ENCODE results near the gene TADA2A.
A peak's percentile ranks its signal among the peaks of the same experiment; 100 is the strongest.

Gene TADA2A

DNA sequence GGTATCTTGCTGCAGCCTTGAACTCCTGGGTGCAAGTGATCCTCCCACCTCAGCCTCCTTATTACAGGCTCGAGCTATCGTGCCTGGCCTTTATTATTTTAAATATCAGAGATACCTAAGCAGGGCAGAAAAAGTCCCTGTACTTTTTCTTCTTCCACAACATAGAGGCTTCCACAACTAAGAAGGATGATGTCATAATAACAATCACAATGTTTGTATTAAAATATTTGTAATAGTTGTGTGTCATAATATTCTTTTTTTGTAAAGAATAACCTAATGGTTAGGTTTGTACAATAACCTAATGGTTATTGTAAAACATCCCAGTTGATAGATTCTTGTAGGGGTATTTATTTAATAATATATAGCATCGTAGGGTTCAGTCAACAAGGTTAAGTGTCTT lies 56.4 kb downstream of the TADA2A start:
- DNase-seq, result no peak

DNA sequence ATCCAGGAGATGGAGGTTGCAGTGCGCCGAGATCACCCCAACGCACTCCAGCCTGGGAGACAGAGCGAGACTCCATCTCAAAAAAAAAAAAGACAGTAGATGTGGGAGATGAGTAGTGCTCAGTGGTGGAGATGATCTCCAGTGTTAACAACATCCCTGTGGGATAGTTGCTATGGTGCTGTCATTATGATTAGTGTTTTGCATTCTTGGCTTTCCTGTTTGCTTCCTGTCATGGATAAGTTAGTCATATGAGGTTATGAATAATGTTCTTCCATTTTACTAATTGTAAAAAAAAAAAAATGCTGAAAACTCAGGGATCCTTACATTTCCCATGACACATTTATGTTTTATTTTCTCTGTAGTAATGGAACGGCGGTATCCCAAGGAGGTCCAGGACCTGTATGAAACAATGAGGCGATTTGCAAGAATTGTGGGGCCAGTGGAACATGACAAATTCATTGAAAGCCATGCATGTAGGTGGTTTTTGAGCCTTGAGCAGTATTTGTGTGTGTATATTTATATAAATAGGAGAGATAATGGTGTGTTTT lies 58.5 kb downstream of the TADA2A start:
- no peak for DNase-seq

DNA sequence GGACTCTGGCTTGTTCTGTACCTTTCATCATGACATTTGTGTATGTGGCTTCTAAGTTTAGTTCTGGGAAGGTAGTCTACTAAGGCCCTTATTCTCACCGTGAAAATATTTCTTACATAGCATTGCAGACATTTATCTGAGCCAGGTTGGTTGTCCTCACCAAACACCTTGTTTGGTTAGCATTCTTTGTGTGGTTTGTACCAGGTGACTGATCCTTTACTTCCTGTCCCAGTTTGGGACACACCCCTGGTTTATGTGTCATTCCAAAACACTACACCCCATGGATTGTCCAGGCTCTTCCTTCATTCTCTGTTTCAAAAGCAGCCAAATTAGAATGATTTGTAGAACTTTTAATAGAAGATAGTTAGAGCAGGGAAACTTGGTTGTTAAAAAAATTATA lies 59.8 kb downstream of the TADA2A start:
- no peak for DNase-seq

DNA sequence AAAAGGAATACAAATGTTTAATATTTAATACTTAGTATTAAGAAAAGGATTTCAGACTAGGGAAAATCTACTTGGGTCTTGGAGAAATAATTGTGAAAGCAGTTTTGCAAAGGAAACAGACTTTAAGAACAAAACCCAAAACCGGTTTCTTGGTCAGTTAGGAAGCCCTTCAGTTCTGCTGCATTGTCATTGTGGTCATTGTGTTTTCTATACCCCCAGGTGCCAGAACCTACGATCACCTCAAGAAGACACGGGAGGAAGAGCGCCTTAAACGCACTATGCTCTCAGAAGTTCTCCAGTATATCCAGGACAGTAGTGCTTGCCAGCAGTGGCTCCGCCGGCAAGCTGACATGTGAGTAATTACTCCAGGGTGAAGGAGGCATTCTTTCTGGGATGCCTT lies 63.5 kb downstream of the TADA2A start:
- no peak for DNase-seq

DNA sequence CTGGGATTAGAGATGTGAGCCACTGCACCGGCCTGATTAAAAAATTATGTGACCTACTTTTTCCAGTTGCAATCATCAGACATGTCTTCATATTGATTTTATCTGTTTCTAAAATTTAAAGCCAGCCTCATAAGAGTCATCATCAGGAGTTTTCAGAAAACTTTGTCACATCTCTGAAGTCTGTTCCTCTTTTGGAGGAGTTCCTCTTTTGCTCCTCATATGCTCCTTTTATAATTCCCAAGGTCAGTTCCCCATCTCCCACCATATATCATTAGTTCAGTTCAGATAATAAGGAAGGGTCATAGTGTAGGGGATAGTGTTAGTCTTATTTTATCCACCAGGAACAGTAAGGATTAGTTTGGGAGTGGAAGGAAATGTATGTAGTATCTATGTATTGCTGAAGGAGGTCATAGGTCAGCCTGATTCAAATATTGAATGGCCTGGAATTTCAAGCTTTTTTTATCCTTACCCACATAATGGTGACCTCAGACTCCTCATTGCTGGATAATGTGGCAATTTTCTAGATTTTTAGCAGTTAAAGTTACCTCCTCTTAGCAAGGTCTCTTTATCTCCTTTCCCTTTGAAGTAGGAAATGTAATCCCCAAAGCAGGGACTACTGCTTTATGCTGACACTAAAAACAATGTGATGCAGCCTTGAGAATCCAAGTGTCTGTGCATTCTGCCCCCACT lies 69.2 kb downstream of the TADA2A start:
- no peak for DNase-seq

DNA sequence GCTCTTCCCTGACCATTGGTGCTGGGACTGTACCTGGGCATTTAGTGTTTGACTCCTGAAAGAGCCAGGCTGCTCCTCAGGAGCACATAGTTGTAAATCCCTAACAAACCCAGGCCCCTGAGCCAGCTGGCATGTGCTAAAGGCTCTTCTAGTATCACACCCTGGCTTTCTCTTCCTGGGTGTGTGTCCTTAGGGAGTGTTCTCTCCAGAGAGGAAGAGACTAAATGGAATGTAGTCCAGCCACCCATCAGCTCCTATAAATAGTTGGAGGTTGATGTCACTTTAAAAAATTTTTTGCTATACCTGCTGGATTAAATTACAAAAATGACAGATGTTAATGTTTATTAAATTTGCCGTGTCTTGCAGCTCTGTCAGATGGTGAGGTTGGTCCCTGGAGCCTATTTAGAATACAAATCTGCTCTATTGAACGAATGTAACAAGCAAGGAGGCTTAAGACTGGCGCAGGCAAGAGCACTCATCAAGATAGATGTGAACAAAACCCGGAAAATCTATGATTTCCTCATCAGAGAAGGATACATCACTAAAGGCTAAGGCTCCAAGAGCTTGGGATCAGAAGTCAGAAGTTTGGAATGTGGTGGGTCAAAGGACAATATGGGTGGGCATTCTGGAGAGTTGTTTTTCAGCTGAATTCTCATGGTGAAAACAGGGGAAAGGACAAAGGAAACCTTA lies 69.9 kb downstream of the TADA2A start:
- no peak for DNase-seq

DNA sequence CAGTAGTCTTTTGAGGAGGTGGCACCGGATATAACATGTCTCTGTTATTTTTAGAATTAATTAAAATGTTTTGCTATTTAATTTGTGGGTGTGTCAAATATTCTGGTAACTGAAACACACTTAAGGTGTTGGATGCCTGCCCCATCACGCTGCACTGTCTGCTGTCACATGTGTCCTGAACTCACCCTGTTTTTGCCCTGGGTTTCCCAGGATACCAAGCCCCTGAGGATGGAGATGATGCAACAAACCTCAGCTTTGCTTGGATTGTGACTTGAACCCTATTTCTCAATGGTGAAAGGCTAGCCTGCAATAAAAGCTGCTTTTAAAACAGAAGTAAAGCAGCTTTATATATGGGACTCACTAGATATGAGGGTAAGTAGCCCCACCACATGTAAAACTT lies 71.5 kb downstream of the TADA2A start:
- DNase-seq, result no peak

DNA sequence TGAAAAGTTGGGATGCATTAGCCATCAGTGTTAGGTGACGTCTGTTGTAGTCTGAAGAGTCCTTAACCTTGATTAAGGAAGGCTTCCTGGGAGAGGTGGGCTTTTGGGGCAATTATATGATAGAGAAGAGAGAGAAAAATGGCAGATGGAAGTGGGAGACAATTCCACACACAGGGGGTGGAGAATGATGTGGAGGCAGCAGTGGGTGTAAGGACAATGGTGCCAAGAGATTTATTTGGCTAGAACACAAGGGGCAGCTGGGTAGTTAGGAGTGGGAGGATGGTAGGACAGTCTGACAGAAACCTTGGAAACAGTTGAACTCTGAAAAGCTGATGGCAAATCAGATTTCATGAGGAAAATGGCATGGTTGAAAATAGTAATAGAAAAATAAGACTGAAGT lies 72.3 kb downstream of the TADA2A start:
- no peak for DNase-seq

DNA sequence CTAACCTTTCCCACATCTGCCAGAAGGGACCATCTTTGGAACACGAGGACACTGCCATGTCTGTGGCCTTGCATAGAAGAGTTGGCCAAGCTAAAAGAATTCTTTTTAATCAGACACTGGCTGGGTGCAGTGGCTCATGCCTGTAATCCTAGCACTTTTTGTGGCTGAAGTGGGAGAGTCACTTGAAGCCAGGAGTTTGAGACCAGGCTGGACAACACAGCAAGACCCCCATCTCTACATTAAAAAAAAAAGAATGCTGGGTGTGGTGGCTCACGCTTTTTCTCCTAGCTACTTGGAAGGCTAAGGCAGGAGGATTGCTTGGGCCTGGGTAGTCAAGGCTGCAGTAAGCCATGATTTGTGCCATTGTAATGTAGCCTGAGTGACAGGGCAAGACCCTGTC lies 73.7 kb downstream of the TADA2A start:
- DNase-seq, result no peak

DNA sequence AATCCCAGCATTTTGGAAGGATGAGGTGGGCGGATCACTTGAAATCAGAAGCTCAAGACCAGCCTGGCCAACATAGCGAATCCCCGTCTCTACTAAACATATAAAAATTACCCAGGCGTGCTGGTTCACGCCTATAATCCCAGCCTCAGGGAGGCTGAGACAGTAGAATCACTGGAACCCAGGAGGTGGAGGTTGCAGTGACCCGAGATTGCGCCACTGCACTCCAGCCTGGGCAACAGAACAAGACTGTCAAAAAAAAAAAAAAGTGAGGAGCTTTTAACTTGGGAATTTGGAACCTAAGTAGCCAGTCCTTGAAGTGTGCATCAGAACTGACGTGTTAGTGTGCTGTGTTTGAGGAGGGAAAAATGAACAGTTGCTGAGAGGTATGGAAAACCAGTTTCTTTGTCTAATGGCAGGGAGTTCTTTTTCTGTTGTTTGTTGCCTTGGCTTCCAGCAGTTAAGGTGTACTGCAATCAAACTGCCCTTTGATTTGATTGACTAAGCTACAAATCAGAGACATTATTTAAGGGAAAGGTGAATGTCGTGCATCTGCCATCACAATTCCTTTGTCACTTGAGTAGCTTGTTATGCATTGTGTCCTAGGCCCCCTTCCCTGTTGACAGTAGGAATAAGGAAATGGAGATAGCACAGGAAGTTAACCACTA lies 74.4 kb downstream of the TADA2A start:
- DNase-seq, result no peak

DNA sequence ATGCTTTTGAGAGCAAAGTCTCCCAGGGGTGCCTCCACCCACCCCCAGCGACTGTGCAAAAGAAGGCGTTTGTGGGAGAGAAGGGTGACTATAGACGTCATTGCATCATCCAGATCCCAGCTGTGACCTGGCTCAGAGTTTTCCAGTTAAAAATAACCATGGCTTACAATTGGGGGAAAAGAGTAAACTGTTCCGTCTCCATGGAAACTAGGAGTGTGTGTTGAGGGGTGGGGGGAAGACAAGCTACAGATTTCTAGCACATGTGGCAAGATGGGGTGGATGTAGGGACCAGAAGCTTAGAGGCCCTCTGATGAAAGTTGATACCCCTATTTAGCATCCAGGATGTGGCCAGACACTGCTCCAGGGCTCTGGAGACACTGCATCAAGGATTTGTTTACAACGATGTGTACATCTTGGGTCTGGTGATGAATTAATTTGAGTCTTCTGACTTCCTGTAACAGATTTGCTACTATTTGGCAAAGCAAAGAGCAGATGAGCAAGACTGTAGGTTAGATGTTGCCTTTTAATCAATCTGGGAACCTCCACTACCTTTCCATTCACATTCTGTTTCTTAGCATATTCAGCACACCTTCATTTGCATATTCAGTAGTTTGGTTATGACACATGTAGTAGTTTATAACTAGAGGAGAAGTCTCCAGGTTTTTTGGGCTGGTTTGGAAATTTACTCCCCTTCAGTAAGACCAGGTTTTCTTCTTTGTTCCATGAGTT lies 76.8 kb downstream of the TADA2A start:
- peak in 1 of 5 experiments; percentile 19 for DNase-seq

DNA sequence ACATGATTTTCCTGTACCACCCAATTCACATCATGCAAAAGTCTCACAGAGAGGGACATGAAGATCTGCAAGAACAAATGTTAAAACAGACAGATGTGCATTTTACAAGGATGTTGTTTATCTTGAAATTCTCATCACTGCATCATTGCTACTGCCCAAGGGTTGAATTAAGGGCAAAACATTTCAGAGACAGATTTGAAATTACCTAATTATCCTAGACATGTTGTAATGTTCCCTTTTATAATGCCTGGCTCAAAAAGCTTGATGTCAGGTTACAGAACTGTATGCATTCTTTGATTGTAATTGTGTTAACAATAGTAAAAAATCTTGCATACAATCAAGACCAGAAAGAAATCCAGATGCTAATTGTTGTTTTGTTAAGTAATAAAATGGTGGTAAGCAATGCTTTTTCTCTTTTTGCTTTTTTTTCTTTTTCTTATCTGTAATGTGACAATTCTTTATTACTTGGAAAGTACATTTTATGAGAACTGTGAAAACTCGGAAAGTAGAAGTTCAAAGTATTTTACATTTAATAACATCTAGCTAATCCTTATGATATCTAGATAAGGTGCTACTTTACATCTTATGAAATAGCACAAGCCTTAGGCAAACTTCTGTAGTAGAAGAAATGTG lies 79.4 kb downstream of the TADA2A start:
- no peak for DNase-seq

DNA sequence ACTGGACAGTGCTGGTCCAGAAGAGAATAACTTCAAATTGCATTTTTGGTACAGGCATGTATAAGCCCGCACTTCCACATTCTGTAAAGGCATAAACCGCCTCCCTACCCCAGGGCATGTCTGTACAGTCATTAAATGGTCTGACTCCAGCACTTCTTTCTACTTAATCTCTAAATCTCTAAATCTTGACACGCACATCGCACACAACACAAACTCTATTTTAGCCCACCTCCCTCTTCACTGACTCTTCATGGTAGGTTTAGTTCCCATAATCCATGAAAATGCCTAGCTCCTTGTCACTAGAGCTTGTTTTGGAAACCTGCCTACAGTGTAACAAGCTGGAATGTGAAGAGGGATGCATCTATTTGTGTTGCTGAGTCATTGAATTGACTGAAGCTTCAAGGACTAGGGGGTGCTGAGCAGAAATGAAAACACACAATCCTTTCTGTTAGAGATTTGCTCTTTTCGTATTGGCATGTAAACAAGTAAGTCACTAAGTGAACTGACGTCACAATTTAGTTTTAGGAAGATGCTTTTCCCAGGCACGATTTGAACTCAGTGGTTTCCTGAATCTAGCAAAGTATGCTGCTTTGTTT lies 81.4 kb downstream of the TADA2A start:
- DNase-seq, result peak in 1 of 5 experiments; percentile 68

DNA sequence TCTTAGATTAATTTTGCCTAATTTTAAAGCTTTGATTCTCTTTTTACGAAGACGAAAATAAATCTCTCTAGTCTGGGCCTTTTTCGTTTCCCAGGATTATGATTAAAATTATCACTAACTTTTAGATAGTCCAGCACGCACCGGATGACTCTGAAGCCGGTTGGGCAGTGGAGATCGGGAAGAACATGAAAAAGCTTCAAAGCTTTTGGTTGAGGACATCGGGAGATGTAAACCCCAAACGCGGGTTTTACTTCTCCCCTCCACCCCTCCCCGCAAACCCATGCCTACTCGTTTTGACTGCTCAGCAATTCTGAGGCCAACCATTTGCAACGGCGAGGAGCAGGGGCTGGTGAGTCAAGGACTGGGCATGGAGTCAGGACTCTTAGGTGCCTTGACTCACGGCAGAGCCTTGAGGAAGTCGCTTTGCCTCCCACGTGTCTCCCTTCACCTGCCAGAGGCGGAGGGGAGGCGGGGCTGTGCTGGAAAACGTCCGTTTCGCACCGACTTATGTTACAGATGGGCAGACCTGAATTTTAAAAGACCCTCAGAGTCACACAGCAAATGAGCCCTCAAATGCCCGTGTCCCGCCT lies 82.0 kb downstream of the TADA2A start:
- peak; percentile 14 to 61 (median 43) for DNase-seq

DNA sequence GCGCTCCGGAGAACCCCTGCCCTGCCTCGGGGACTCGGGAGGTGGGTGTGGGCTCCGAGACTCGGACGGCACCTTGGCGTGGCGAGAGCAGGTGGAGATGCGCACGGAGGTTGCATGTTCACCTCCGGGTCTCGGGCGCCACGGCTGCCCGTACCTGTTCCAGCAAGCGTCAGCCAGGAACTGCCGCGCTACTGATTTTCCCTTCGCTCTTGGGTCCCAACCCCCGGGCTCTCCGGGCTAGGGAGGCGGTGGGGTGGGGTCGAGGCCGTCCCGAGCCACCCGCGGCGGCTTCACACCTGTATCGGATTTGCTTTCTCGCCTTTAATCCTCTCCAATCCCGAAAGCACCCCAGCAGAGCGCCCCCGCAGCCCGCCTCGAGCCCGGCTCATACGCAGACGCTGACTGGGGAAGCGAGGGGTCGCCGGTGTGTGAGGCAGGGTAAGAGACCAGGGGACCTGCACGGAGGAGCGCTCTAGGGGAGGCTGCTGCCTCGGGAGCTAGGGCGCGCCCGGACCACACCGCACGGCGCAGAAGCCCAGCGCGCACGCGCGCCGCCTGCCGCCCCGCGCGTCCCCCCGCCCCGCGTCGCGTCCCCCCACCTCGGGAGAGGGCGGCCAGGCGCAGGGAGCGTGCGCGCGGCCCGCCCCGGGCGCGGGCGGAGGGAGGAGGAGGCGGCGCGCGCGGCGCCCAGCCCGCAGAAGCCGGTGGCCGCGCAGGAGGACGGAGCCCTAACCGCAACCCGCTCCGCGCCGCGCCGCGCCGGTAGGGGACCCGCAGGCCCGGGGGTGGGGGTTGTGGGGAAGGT lies 82.7 kb downstream of the TADA2A start, which contains the start of gene DUSP14:
Gene DUSP14 (plus strand): TSS at position 695 of the 805 bp plus-strand sequence. CDS start 22,382 bp downstream, outside the sequence.
- DNase-seq, result peak; percentile 59 to 93 (median 76)

DNA sequence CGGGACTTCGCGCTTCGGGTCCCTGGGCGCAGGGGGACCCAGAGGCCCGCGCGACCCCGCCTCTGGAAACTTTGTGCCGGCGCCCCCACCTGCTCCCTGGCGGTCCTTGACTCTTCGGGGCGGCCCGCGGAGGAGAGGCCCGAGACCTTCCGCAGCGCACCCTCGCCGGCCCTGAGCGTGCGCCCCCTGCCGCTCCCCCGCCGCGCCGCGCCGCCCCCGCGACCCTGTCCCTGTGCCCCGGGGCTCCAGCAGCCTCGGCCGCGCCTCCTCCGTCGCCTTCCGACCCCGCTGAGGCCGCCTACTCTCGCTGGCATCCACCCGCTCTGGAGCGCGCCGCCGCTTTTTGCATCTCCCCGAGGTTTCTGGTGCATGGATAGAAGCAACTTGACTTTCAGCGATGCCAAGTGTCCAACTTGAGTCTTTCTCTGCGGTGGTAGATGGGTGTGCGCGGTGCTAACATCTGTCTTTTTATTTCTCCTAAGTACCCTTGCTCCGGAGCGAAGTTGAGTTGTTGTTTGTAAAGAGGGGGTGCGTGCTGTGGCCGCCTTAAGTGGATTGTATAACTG lies 83.4 kb downstream of the TADA2A start:
- peak; percentile 39 to 85 (median 66) for DNase-seq

DNA sequence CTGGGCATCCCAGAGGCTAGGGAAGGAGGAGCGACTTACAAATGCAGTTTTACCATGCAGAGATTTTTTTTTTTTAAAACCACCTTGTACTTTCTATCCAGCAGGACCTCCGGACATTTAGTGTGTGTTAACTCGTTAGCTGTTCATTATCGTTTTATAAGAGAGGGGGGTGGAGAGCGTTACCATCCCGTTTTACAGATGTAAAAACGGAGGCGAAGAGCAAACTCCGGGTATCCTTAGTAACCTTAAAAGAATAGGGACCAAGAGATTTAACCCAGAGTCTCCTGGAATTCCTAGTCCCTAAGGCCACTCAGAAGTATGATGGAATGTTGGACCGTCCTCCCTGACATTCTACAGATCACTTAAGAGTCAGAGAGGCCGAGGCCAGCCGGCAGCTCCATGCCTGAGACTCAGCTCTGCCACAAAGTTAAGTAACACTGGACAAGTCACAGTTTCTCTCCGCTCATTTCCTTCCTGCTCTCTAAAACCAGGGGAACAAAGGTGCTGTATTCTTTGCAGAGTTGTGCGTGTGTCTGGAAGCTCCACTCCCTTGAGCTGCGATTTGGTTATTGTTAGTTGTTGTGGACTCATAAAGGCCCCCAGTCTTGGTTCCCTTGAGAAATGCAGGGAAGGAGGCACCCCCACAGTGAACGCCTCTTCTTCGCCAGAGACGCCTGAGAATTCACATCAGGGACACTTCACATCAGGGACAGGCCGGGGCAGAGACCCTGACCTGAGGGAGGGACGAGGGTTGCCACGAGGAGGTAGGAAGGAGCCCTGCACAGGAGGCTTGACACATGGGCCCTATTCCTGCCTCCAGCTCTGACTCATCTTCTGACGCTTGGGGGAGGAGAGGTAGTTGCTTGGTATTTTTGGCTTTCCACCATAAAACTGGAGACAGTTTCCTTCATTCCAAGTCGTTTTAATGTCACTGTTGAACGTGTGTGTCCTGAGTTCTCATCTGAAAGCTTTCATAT lies 84.2 kb downstream of the TADA2A start:
- peak in 1 of 5 experiments; percentile 18 for DNase-seq

DNA sequence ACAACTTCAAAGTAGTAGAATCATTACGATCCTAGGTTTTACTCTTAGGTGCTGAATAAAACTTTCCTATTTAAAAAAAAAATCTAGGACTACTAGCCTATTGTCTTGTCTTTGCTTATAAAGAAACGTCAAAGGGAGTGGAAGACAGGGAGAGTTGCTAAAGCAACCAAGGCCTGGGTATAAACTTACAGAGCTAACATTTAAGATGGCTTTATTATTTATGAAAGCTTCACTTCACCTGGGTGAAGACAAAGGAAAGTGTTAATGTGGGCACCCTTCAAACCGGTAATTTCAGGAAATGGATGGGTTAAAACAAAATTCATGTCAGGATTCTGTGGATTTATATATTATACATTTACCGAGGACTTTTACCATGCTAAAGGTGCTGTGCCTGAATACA lies 85.5 kb downstream of the TADA2A start:
- DNase-seq, result no peak
